HepG2 (cell line): ENCODE data around the gene IYD. TPM values are rescaled to one million over a fixed set of nuclear protein-coding genes. Genes with fewer than 3 reads are reported as not detected.

Experiments
- ATAC-seq: fragments of 200-7000 bp; cut with Tn5 transposase; 3 replicates; pipeline ENCODE4 v1.9.1; 2020; ENCODE audit warnings: mild to moderate bottlenecking, moderate library complexity
- BruUV-seq: library from RNA; stranded (reverse); fragments of 400-500 nt; replicated peaks from 2 replicates; lab custom pipeline; 2021; lab: Mats Ljungman, UMichigan
- CTCF ChIA-PET: fragments of 300-600 bp; formaldehyde crosslinking; extraction: SDS; loops from one replicate; lab custom pipeline; 2021; ENCODE audit warnings: low total read pairs, inconsistent platforms, low intra/inter-chr PET ratio; lab: Yijun Ruan, JAX
- POLR2A ChIA-PET: fragments of 350-600 bp; sonication (Branson Sonifier 250); formaldehyde crosslinking; loops from one replicate; lab custom pipeline; 2020; ENCODE audit warnings: antibody characterized with exemption, inconsistent platforms; lab: Yijun Ruan, JAX
- DNase-seq: peaks from one replicate; pipeline ENCODE4 v3.0.0-alpha.2; 2015; ENCODE audit warnings: low spot score
- FAIRE-seq: peaks from 3 replicates; lab custom pipeline; 2011; peaks lifted over from hg19 to GRCh38; lab: Jason Lieb, UNC
- H2AFZ ChIP-seq: one replicate; pipeline ENCODE4 v1.6.1; 2011; ENCODE audit warnings: low read length, inconsistent platforms
- H3K27ac ChIP-seq: fragments of 300-600 bp; 3 replicates; pipeline ENCODE4 v1.8.0; 2011; ENCODE audit warnings: mixed run types, mild to moderate bottlenecking, mixed read lengths, low read length, inconsistent platforms; ENCODE audit not compliant: insufficient read depth; ENCODE audit errors: extremely low read length
- H3K27me3 ChIP-seq, 2 experiments: fragments of 200-600 bp in 1 of 2; 2 replicates in 1 of 2; 3 replicates in 1 of 2; pipeline versions ENCODE4 v1.6.0 to v1.8.0; 2011; ENCODE audit warnings: low read length in 2 of 2, mild to moderate bottlenecking in 2 of 2, moderate library complexity in 2 of 2, inconsistent platforms in 1 of 2; ENCODE audit not compliant: insufficient read depth in 2 of 2, control insufficient read depth in 1 of 2
- H3K36me3 ChIP-seq, 2 experiments: fragments of 200-600 bp in 1 of 2; replicated peaks in 1 of 2; 2 replicates in 1 of 2; 3 replicates in 1 of 2; pipeline versions ENCODE4 v1.5.1 to v1.8.0; 2011; ENCODE audit warnings: low read length in 2 of 2, inconsistent platforms in 1 of 2; ENCODE audit not compliant: insufficient read depth in 2 of 2, control insufficient read depth in 1 of 2
- H3K4me1 ChIP-seq: 2 replicates; pipeline ENCODE4 v1.5.1; 2012; ENCODE audit warnings: low read length, inconsistent platforms; ENCODE audit not compliant: insufficient read depth
- H3K4me2 ChIP-seq: 2 replicates; pipeline ENCODE4 v1.6.0; 2011; ENCODE audit warnings: low read depth, low read length, inconsistent platforms
- H3K4me3 ChIP-seq, 3 experiments: fragments of 200-600 bp in 1 of 3; sonication (generic), shearing (Covaris generic) in 1 of 3; replicated peaks in 1 of 3; 2 replicates each; pipeline ENCODE4 v1.5.1; 2011 to 2016; ENCODE audit warnings: low read length in 3 of 3, inconsistent platforms in 2 of 3, low read depth in 2 of 3, mild to moderate bottlenecking in 2 of 3, control low read depth in 1 of 3, mixed read lengths in 1 of 3; ENCODE audit not compliant: insufficient read depth in 1 of 3
- H3K79me2 ChIP-seq: one replicate; pipeline ENCODE4 v1.6.1; 2011; ENCODE audit warnings: low read length, inconsistent platforms; ENCODE audit not compliant: insufficient read depth
- H3K9ac ChIP-seq: 2 replicates; pipeline ENCODE4 v1.6.0; 2011; ENCODE audit warnings: mild to moderate bottlenecking, low read depth, low read length, inconsistent platforms; ENCODE audit not compliant: insufficient read depth
- H3K9me3 ChIP-seq: 2 replicates; pipeline ENCODE4 v1.5.1; 2012; ENCODE audit warnings: mild to moderate bottlenecking, low read length
- H4K20me1 ChIP-seq: 2 replicates; pipeline ENCODE4 v1.6.0; 2011; ENCODE audit warnings: inconsistent platforms, mild to moderate bottlenecking, low read length, moderate library complexity; ENCODE audit not compliant: insufficient read depth
- HNF4G ChIP-seq, 2 experiments: sonication (generic) in 1 of 2; formaldehyde crosslinking in 1 of 2; IDR thresholded peaks; 2 replicates each; pipeline versions ENCODE4 v1.4.0 to v1.6.1; 2011 to 2020; ENCODE audit warnings: borderline replicate concordance in 2 of 2, low read depth in 2 of 2, mild to moderate bottlenecking in 2 of 2, low read length in 1 of 2, missing genetic modification reagents in 1 of 2, moderate library complexity in 1 of 2
- MYC ChIP-seq: sonication (generic); formaldehyde crosslinking; IDR thresholded peaks from 2 replicates; pipeline ENCODE4 v1.9.0; 2021; ENCODE audit warnings: missing genetic modification reagents, borderline replicate concordance
- RBAK ChIP-seq: sonication (generic); formaldehyde crosslinking; IDR thresholded peaks from 2 replicates; pipeline ENCODE4 v1.5.1; 2020; ENCODE audit warnings: mild to moderate bottlenecking, missing genetic modification reagents
- STAT5B ChIP-seq: sonication (generic); formaldehyde crosslinking; IDR thresholded peaks from 2 replicates; pipeline ENCODE4 v1.4.0; 2020; ENCODE audit warnings: missing genetic modification reagents
- ZBTB1 ChIP-seq: sonication (generic); formaldehyde crosslinking; IDR thresholded peaks from 2 replicates; pipeline ENCODE4 v1.4.0; 2020; ENCODE audit warnings: missing genetic modification reagents, borderline replicate concordance
- ZNF451 ChIP-seq: sonication (generic); formaldehyde crosslinking; IDR thresholded peaks from 2 replicates; pipeline ENCODE4 v1.5.0; 2020; ENCODE audit warnings: mild to moderate bottlenecking, missing genetic modification reagents
- WGBS: methylation state at CpG from one replicate; pipeline ENCODE4 v1.1.6; 2017; ENCODE audit warnings: low lambda C conversion rate; 5-methylcytosine and 5-hydroxymethylcytosine counted together
- in situ Hi-C: cut with HindIII; loops from 2 replicates; pipeline ENCODE4 v1.10.0; 2017; ENCODE audit warnings: low pct_unique_long_range_greater_than_20kb; ENCODE audit not compliant: extremely low pct_ligation_motif_present
- intact Hi-C: fragments of 100-400 bp; cut with micrococcal nuclease; formaldehyde crosslinking; loops from one replicate; pipeline ENCODE4 v1.10.0; 2022; ENCODE audit not compliant: unreplicated experiment
- polyA plus RNA-seq, 8 experiments: library from polyadenylated mRNA; depleted of rRNA in 3 of 8; stranded (reverse) in 7 of 8; unstranded in 1 of 8; fragments of >200 nt; fragmentation: Illumina TruSeq in 4 of 8; extraction: Trizol in 4 of 8; gene quantifications; 2 replicates each; pipeline versions ENCODE4 v1.2.1 to v1.2.3, GENCODE V29; 2011 to 2016; ENCODE audit warnings: low read depth in 4 of 8, missing spikeins in 1 of 8, mixed read lengths in 1 of 8; ENCODE audit not compliant: insufficient read depth in 1 of 8
- total RNA-seq, 5 experiments: library from RNA; depleted of rRNA; stranded (reverse); fragments of >200 nt; fragmentation: Illumina TruSeq; extraction: Trizol; gene quantifications; 2 replicates each; pipeline ENCODE4 v1.2.3, GENCODE V29; 2016; ENCODE audit warnings: low read depth in 1 of 5
- TF ChIP-seq, protein P1 (sequence below): sonication (generic); formaldehyde crosslinking; IDR thresholded peaks from 2 replicates; pipeline ENCODE4 v1.4.0; 2020; ENCODE audit warnings: missing genetic modification reagents, borderline replicate concordance
- TF ChIP-seq, protein P2 (sequence below): sonication (generic); formaldehyde crosslinking; IDR thresholded peaks from 2 replicates; pipeline ENCODE4 v1.5.0; 2020; ENCODE audit warnings: missing genetic modification reagents, mild to moderate bottlenecking, borderline replicate concordance

The IYD gene
- total and polyA plus RNA-seq, 2 of the 13 experiments (the other 11 are each of a cell fraction or from before 2014, with no cell fraction given) = 0.01 to 0.46 TPM

DNA sequence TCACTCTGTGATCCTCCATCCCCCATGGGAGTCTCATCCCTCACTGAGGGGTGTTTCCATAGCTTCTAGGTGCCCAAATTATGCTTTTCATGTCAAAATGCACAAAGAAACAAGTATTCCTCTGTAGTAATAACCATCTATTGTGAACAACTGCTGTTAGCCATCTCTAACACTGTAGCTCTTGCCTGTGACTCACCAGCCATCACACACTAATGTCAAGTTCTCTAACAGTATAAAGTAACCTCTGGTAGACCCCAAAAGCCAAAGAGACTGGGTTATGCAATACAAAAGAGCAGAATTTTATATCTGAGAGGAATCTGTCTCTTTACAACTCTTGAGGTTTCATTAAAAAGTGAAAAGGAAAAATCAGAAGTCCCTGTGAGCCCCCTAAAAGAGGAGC lies 25.4 kb upstream of the IYD start (continued):
- TF ChIP-seq, protein P1, sequence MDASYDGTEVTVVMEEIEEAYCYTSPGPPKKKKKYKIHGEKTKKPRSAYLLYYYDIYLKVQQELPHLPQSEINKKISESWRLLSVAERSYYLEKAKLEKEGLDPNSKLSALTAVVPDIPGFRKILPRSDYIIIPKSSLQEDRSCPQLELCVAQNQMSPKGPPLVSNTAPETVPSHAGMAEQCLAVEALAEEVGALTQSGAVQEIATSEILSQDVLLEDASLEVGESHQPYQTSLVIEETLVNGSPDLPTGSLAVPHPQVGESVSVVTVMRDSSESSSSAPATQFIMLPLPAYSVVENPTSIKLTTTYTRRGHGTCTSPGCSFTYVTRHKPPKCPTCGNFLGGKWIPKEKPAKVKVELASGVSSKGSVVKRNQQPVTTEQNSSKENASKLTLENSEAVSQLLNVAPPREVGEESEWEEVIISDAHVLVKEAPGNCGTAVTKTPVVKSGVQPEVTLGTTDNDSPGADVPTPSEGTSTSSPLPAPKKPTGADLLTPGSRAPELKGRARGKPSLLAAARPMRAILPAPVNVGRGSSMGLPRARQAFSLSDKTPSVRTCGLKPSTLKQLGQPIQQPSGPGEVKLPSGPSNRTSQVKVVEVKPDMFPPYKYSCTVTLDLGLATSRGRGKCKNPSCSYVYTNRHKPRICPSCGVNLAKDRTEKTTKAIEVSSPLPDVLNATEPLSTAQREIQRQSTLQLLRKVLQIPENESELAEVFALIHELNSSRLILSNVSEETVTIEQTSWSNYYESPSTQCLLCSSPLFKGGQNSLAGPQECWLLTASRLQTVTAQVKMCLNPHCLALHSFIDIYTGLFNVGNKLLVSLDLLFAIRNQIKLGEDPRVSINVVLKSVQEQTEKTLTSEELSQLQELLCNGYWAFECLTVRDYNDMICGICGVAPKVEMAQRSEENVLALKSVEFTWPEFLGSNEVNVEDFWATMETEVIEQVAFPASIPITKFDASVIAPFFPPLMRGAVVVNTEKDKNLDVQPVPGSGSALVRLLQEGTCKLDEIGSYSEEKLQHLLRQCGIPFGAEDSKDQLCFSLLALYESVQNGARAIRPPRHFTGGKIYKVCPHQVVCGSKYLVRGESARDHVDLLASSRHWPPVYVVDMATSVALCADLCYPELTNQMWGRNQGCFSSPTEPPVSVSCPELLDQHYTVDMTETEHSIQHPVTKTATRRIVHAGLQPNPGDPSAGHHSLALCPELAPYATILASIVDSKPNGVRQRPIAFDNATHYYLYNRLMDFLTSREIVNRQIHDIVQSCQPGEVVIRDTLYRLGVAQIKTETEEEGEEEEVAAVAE (CRISPR knock-in tag) = no peak

DNA sequence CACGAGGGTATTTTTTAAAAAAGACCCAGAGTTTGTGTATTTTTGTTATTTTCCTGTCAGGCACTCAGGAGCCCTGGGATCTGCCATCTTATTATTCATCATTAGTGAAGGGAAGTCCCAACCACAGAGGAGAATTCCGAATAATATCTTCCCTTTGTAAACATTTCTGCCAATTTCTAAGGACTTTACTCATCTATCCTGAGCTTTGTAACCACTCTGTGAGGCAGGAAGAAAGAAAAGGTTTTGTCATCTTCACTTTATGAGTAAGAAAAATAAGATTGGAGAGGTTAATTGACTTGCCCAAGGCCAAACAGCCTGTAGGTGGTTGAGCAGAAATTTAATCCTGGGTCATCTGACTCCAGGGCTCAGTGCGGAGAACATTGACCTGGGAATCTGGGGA lies 23.0 kb upstream of the IYD start:
- FAIRE-seq (no peak), ATAC-seq (no peak), DNase-seq (no peak)
- no TSS peak for BruUV-seq
- no peaks in the 10 kb centered on the region for H3K9me3 ChIP-seq
- in situ Hi-C loops = no loop called here
- no peak overlapping the region for H3K27ac ChIP-seq
- POLR2A ChIA-PET = no interaction called here
- H3K36me3 ChIP-seq = no peaks in the 10 kb centered on the region
- no peak overlapping the region for H3K4me3 ChIP-seq
- no peaks in the 10 kb centered on the region for H3K4me1 ChIP-seq
- no peaks in the 10 kb centered on the region for H3K79me2 ChIP-seq
- TF ChIP-seq HNF4G (IDR thresholded peaks at IDR 0.05; ENCODE audit: borderline replicate concordance, low read depth, low read length) (no peak), HNF4G (CRISPR knock-in tag; IDR thresholded peaks at IDR 0.05; ENCODE audit: borderline replicate concordance, low read depth) (no peak), ZNF451 (CRISPR knock-in tag) (no peak), RBAK (CRISPR knock-in tag) (no peak), MYC (CRISPR knock-in tag) (no peak), ZBTB1 (CRISPR knock-in tag) (no peak), STAT5B (CRISPR knock-in tag) (no peak)
- TF ChIP-seq, protein P2, sequence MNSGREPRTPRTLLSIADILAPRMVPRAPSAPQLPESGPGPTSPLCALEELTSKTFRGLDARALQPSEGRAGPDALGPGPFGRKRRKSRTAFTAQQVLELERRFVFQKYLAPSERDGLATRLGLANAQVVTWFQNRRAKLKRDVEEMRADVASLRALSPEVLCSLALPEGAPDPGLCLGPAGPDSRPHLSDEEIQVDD (CRISPR knock-in tag) = no peak
- no peaks in the 10 kb centered on the region; a peak in 1 of 5 replicates for H3K27me3 ChIP-seq
- no peak overlapping the region for H3K4me2 ChIP-seq
- H4K20me1 ChIP-seq = no peaks in the 10 kb centered on the region
- no peak overlapping the region for H3K9ac ChIP-seq
- intact Hi-C loops = no loop called here
- under 1% methylated on average over 3 of the region's 3 CpGs for WGBS
- CTCF ChIA-PET = no interaction called here
- no peak overlapping the region for H2AFZ ChIP-seq
